HG03571 (cell line): ENCODE results near the gene GBGT1.
"Not testable (repeated sequence)": the region's sequence is repeated elsewhere in the genome, so short reads cannot be mapped to it uniquely, and the experiment has no call there.

Experiments used
- ATAC-seq: cut with Tn5 transposase; IDR thresholded peaks from one replicate; pipeline ENCODE4 v1.9.1; 2021; ENCODE audit not compliant: unreplicated experiment

The GBGT1 gene

DNA sequence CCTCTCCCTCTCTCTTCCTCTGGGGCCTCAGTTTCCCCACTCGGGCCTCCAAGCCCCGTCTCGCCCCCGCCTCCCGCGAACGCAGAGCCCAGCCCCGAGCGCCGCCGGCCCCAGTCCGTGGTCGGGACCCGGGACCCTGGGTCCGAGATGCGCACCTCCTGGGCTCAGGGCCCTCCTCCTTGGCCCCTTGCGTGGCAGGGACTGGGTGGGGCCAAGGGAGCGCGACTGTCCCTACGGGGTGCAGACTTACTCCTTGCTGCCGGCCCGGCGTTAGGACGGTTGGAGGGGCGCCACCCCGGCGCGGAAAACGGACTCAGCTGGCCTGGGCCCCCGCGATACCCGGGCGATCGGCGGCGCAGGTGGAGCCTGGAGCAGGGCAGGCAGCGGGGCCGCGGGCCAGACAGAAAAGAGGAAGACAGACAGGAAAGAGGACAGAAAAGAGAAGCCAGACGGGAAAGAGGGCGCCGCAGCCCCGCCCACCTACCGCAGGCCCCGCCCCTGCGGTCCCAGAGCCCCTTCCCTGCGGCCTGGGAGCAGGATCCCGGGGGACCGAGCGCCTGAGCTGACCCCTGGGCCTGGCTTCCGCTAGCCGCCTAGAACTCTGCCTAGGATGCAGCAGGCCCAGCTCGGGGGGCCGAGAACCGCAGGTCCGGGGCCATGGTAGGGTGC is at the start of gene GBGT1:
Gene GBGT1 (minus strand): TSS at position 411 of the 669 bp plus-strand sequence. CDS start 1,502 bp downstream, outside the sequence.
- peak; percentile 50 for ATAC-seq

DNA sequence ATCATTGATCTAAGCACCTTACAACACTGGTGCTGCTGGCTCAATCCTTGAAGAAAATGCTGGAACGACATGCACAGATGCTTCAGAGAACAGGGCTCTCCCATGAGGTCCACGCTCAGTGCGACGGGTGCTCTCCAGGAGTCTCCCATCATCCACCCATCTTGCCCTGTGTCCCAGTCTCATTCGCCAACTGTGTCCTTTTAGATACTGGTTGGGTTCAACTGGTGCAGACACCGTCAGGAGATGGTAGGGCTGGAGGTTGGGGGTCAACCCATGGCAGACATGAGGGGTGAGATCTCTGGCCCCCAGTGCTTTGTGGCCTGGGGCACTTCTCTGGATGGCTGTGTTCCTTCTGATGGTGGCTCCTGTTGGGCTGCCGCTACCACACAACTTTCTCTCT is 46.9 kb upstream of the GBGT1 start:
- ATAC-seq = no peak

DNA sequence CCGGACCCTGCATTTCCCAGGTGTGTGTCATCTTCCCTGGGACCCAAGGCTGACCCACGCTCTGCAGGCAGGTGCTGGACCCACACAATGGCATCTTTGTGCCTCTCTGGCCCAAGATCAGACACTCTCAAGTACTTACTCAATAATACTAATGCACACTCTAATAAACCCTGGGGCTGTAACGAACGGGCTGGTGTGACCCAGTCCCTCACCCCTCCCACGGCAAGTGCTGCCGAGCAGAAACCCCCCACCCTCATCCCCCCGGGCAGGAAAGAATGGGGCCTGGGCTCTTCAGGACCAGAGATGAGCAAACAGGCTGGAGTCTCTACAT is 46.5 kb upstream of the GBGT1 start:
- no peak for ATAC-seq

DNA sequence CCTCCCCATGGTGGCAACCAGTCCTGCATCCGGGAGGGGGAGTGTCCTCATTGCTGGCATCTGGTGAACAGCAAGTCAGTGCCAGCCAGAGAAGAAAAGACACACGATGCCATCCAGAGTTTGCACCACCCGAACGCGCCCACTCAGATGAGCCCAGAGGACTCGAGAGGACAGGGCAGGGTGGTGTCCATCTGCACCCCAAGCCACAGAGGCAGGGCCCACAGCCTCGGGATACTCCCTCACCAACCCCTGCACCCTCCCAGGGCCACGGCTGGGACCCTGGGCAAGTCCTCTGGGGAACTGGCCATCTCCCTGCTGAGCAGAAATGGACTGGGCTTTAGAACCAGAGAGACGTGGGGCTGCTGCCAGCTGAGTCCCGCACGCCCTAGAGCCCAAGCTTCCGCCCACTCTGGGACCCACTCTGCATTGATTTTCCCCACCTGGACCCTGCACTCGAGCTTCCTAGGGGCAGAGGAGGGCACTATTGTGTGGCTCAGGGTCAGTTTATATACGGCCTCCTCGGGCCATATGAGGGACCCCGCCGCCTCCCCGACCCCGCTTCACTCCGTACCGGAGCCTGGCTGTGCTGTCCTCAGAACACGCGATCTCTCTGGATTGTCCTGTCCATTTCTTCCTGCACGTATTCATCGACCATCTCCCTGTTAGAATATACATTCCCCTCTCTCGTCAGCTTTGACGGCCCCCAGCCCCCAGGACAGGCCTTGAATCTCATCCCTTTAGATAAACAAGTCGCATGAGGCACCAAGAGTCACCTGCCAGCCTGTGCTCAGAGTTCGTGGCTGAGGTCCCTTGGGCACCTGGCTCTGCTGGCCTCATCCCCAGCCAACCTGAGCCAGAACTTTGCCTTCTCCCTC is 45.9 kb upstream of the GBGT1 start:
- ATAC-seq = not testable (repeated sequence)

- ATAC-seq = not testable (repeated sequence)
Observed at GRCh38 chr9:133208880-133209300, 45.2 kb upstream of the GBGT1 start, which contains the start of gene OBP2B. TSS of gene OBP2B (minus strand) at chr9:133209250. CDS start at chr9:133209199, 51 bp downstream.

DNA sequence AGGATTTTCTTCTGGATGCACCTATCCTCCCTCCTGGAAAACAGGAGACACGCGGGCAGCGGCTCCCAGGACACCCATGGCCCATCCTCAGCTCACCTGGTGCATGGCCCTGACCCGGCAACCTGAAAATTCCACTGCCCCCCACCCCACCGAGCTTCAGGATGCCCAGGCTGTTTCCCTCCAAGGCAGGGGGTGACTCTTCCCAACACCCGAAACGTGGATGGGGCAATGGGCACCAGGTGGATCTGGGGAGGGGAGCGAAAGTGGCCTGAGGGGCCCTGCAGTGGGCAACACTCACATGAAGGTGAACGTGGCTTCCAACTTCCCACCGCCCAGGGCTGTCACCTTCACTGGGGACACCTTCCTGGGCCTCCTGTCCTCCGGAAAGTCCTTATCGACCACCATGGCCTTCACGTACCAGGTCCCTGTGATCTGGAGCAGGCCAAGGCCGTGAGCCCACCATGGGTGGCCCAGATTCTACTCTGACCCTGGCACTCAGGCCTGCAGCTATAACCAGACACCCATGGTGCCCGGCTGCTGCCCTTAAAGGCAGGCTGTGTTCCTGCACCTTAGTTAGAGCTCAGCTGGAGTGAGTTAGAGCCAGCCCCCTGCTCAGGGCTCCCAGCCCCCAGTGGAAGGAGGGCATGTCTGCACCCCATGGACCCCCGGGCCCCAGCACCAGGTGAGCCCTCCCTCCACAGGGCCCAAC is 44.6 kb upstream of the GBGT1 start:
- ATAC-seq = not testable (repeated sequence)

DNA sequence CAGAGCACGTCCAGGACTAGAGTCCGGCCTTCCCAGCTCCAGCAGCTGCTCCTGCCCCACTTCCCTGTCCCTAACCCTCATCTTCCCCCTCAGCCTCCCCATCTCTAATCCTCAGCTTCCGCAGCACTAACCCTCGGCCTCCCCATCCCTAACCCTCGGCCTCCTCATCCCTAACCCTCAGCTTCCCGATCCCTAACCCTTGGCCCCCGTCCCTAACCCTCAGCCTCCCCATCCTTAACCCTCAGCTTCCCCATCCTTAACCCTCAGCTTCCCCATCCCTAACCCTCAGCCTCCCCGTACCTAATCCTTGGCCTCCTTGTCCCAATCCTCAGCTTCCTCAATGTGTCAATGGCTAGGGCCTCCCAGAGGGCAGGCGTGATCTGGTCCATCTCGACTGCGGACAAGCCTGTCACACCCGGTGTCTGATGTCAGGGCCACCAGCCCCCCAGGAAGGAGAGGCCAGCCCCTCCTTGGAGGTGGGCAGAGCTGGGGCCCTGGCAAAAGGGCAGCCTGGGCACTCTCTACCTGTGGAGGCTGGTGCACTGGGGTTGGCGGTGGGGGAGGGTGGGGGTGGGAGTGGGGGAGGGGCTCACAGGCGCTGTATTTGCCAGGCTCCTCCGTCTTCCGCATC is 43.9 kb upstream of the GBGT1 start:
- no peak for ATAC-seq

DNA sequence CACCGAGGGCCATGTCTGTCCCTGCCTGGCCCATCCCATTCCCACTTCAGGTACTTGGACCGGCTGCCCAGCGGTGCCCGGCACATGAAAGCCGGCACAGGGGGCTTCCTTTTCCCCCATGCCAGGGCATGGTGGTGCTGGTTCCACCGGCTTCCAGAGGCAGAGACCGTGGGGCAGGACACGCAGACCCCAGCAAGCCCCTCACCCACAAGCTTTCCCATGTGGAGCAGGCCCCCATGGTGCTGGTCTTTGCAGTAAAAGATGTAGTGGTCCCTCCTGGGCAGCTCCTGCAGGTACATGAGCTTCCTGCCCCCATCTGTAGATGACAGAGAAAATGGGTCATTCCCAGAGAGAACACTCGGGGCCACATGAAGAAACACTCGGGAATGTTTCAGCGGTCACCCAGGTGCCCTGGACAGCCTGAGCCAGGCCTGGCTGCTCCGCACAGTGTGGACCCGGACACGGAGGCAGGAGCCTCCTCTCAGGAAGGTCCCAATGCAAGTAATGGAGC is 43.4 kb upstream of the GBGT1 start:
- ATAC-seq = no peak

DNA sequence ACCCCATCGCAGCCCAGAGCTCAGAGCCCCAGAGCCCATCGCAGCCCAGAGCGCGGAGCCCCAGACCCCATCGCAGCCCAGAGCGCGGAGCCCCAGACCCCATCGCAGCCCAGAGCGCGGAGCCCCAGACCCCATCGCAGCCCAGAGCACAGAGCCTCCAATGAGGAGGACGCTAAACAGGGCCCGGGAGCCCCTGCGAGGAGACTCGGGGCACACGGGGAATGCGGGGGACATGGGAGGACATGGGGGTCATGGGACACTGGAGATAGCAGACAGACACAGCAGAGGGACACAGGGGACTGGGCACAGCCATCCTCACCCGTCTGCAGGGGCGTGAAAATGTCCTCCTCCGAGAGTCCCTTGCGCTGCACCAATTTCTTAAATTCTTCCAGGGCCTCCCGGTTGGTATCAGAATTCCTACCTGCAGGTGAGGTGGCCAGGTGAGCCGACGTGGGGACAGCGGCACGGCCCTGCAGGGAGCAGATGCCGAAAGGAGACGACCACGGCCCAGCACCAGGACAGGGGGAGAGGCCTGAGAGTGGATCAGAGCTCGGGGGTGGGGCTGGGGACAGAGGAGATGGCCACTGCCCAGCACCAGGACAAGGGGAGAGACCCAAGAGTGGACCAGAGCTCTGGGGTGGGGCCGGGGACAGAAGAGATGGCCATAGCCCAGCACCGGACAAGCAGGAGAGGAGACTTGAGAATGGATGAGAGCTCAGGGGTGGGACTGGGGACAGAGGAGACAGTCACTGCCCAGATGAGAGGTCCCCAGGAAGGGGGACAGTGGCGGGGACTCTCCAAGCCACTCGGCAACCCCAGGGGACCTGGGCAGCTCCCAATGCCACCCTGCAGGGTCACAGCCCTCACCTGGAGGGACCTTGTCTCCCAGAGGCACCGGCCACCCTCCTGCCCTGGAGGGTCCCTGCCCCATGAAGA is 42.5 kb upstream of the GBGT1 start:
- no peak for ATAC-seq

- ATAC-seq = not testable (repeated sequence)
Observed at GRCh38 chr9:133205481-133205887, 41.8 kb upstream of the GBGT1 start.

DNA sequence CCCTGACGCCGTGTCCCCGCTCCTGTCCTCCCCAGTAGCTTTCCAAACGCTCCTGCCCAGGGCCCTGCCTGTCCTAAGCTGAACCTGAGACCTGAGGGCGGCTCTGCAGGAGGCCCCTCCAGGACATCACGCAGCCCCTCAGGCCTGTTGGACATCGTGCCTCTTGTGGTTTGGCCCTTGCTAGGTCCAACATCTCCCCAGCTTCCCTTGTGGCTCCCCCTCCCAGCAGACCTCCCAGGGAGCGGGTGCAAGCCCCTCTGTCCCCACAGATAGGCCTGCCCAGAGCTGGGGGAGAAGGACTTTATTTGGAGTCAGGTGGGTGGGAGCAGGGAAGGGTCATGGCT is 41.3 kb upstream of the GBGT1 start:
- ATAC-seq = no peak

- ATAC-seq = no peak
Observed at GRCh38 chr9:133204335-133204992, 40.8 kb upstream of the GBGT1 start.

DNA sequence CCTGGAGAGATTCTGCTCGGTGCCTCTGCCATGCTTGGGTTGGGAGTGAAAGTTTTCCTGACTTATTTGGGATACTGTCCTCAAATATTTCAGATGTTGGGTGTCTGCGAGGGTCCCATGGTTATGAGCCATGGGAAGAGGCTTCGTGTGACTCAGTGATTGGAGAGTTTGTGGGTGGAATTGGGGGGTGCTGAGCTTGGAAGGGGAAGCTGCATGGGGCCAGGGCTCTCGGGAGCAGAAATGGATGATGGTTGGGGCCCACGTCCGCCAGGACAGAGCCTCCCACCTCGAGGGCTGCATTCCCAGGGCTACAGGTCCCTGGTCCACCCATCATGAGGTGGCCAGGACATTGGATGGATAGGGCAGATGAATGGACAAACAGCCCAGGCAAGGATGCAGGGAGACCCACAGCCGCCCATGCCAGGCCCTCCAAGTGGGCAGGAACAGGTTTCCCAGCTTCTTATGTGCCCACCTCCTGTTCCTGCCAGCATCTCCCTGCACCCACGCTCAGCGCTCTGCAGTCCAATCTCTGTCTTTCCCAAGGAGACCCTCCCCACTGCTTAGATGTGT is 39.9 kb upstream of the GBGT1 start:
- ATAC-seq = no peak

DNA sequence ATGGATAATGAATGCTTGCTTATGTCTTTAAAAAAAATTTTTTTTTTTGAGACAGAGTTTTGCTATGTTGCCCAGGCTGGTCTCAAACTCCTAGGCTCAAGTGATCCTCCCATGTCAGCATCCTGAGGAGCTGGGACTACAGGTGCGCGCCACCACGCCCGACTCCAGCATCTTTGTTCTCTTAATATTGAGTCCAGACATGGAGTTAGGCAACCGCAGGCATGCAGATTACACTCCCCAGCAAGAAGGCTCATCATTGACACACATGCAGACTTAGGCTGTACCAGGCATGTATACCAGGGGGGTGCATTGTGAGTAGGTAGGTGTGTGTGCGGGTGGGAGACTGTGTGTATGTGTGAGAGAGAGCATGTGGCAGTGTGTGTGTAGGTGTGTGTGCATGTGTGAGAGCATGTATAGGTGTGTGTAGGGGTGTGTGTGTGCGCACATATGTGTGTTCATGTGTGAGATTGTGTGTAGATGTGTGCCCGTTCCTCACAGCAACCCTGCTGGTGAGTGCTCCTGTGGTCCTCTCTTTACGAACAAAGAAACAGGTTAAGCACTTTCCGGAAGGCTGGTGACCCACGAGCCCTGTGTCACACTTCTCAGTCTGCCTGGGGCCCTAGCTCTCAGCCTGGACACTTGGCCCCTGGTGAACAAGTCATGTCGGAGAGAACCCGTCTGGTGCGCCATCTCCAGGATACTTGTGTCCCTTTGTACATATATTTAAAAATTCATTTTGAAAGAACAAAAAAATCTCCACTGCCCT is 39.2 kb upstream of the GBGT1 start:
- no peak for ATAC-seq

DNA sequence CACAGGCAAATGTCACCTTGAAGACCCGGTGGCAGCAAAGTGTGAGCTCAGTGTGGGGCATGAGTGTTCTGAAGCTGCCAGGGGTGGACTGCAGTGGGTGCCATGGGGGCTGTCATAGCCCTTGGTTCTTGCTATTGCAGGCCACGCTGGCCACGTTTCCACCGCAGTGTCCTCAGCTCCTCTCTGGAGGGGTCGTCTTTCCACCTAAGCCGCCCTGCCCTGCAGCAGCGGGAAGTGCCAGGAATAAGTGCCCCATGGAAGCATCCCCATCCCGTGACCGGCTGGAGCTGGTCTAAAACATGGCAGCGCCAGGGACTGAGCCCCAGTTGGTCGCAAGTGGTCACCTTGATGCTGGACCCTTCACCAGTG is 38.4 kb upstream of the GBGT1 start:
- ATAC-seq = no peak

GRCh38 chr9:133201424-133202144 is 37.9 kb upstream of the GBGT1 start:
- ATAC-seq = no peak

DNA sequence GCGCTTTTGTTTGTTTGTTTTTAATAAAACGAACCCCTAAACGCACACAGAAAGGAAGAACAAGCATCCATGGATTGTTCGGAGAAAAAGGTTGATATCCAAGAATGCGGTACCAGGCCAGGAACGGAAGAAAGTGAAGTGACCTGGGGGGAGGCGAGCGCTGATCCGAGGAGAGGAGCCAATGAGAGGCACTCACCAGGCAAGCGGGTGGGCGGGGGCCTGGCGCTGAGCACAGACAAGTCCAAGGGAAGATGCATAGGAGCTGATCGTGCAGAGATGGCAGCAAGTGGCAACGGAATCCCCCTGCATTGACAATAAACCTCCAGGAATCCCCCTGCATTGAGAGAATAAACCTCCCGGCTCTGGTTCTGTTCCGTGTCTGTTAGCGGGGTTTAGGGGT is 36.9 kb upstream of the GBGT1 start:
- no peak for ATAC-seq
